ENCODE data around the gene NUDT2. TPM values are rescaled to one million over a fixed set of nuclear protein-coding genes. Genes with fewer than 3 reads are reported as not detected.

NUDT2 gene
- total RNA-seq, 2 experiments from 2014 or later = 35.3 to 38.4 TPM

DNA sequence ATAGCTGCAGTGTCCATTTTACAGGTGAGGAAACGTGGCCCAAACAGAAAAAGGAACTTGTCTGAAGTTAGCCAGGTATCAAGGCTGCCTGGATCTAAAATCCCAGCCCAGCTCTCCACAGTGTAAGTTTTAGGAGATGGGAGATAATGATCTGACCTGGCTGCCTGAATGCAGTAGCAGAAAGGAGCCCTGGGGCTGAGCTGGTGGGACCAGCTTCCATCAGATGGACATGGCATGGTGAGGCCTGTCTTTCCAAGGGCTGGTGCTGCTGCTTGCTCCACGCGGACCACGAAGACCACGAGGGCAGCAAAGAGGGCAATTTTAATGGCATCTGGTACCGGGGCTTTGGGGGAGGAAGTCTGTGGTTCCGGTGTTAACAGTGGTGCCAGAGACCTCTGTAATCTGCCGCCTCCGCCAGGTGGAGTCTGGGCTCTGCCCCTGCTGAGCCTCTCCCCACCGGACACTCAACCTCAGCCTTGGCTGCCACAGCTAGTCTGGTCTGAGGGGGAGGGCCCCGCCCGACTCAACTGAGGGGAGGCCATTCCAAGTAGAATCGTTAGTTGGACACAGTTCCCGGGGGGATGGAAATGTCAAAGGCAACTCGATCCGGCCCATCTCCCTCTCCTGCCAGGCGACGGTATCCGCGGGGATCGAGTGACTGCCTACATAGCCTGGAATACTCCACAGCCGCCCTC lies 46.7 kb downstream of the NUDT2 start:
- ChIA-PET POLR2A (interaction anchor here (1.2 to 2.5 kb wide), 4 partner anchors 40 to 203 kb away, joined by 3 to 10 read pairs (median 6); no protein-coding TSS in a partner anchor), CTCF (interaction anchor here (1.2 to 9.4 kb wide), 5 partner anchors 11 to 303 kb away, joined by 3 to 117 read pairs (median 10); no protein-coding TSS in a partner anchor)
- intact Hi-C loops (cut with micrococcal nuclease) = loop anchor here (5.0 to 10.0 kb wide), 2 partner anchors 119 to 331 kb away; partner anchors contain the start of gene UBAP2
- H3K27ac Mint-ChIP-seq = peak overlapping the region; percentile 82
- no peak for TF ChIP-seq CTCF (IDR thresholded peaks at IDR 0.05)
- H3K9me3 Mint-ChIP-seq = peaks cover 3% of the 10 kb centered on the region
- ATAC-seq = peak; percentile 13
- peak overlapping the region; percentile 87 for H3K4me3 Mint-ChIP-seq
- H3K4me1 Mint-ChIP-seq (ENCODE audit: low read depth) = peaks cover 27% of the 10 kb centered on the region
- H3K27me3 Mint-ChIP-seq = no peaks in the 10 kb centered on the region
- peak; percentile 75 for DNase-seq
- peaks cover 14% of the 10 kb centered on the region for H3K36me3 Mint-ChIP-seq (ENCODE audit: low read depth)

GRCh38 chr9:34376596-34377403 lies 47.4 kb downstream of the NUDT2 start, which contains the start of gene MYORG:
MYORG (minus strand) TSS chr9:34376898; CDS start chr9:34372943, 3,955 bp downstream.
- Mint-ChIP-seq H3K9me3 (no peaks in the 10 kb centered on the region), H3K27ac (peak within 1 kb of the TSS; percentile 82), H3K4me3 (peak within 1 kb of the TSS; percentile 87), H3K27me3 (no peaks in the 10 kb centered on the region), H3K4me1 (ENCODE audit: low read depth) (peaks cover 30% of the 10 kb centered on the region), H3K36me3 (ENCODE audit: low read depth) (peaks cover 9% of the 10 kb centered on the region)
- no peak for TF ChIP-seq CTCF (IDR thresholded peaks at IDR 0.05)
- peak; percentile 99 for DNase-seq
- CTCF ChIA-PET = interaction anchor here (0.6 to 9.4 kb wide), 14 partner anchors 11 to 331 kb away, joined by 3 to 117 read pairs (median 3); partner anchors contain the start of gene RPP25L
- POLR2A ChIA-PET = interaction anchor here (0.7 to 2.5 kb wide), 5 partner anchors 41 to 328 kb away, joined by 3 to 10 read pairs (median 5); partner anchors contain the start of gene UBAP2
- intact Hi-C loops (cut with micrococcal nuclease) = loop anchor here (5.0 to 10.0 kb wide), 2 partner anchors 119 to 332 kb away; partner anchors contain the start of gene UBAP2
- peak; percentile 86 for ATAC-seq

DNA sequence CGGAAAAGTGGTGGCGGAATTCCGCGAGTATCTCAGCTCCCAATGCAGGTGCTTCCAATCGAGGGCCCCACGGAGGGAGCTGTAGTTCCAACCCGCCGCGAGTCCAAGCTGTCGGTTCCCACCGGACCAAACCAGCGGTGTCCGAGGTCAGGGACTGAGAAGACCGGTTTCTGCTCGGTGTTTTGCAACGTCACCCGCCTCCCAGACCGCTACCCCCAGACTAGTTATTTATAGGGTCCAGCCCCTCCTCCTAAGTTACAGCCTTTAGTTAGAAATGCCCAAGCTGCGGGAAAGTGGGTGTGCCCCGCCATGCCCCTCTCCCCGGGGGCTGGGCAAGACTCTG lies 48.0 kb downstream of the NUDT2 start:
- POLR2A ChIA-PET = interaction anchor here (0.7 to 2.5 kb wide), 4 partner anchors 47 to 329 kb away, joined by 3 to 10 read pairs (median 7); partner anchors contain the start of gene UBAP2
- intact Hi-C loops (cut with micrococcal nuclease) = loop anchor here (5.0 to 10.0 kb wide), 2 partner anchors 120 to 333 kb away; partner anchors contain the start of gene UBAP2
- H3K9me3 Mint-ChIP-seq = no peaks in the 10 kb centered on the region
- H3K27me3 Mint-ChIP-seq = no peaks in the 10 kb centered on the region
- peak overlapping the region; percentile 87 for H3K4me3 Mint-ChIP-seq
- peaks cover 6% of the 10 kb centered on the region for H3K36me3 Mint-ChIP-seq (ENCODE audit: low read depth)
- CTCF ChIA-PET = interaction anchor here (0.7 to 9.4 kb wide), 13 partner anchors 11 to 332 kb away, joined by 3 to 117 read pairs (median 3); partner anchors contain the start of gene RPP25L
- ATAC-seq (no peak), DNase-seq (peak; percentile 23)
- H3K27ac Mint-ChIP-seq = no peak overlapping the region
- TF ChIP-seq CTCF (IDR thresholded peaks at IDR 0.05) = no peak
- peaks cover 30% of the 10 kb centered on the region for H3K4me1 Mint-ChIP-seq (ENCODE audit: low read depth)

DNA sequence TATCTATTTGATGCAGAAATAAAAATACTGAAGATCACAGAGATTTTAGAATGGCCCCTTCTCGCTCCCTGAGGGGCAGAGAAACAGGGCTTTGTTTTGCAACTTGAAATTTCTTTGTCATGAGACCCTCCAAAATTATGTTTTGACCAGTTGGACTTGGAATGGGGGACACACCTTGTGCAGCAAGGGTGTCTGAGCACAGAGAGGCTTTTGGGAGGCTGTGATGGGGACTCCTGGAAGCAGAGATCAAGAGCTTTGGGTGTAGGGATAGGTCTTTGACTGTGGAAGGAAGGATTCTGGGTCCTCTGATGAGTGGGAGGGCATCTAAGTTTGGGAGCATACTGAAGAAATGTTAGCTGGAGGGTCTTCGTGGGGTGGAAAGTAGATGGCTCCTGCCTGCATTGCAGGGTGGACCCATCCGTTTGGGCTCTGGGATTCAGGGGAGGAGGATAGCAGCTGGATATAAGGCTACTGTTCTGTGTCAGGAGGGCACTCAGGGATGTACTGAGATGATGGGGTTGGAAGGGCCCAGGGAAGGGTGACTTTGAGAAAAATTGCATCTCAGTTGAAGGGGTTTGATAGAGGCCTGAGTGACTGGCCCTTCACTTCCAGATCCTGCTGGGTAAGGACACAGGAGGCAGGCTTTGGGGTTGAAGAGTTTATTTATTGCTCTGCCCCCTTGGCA lies 49.1 kb downstream of the NUDT2 start:
- no peak overlapping the region for H3K4me3 Mint-ChIP-seq
- no peaks in the 10 kb centered on the region for H3K27me3 Mint-ChIP-seq
- ATAC-seq = no peak
- ChIA-PET POLR2A (interaction anchor here (0.6 to 1.9 kb wide), 4 partner anchors 14 to 90 kb away, joined by 3 to 14 read pairs (median 4); no protein-coding TSS in a partner anchor), CTCF (interaction anchor here (0.7 to 9.4 kb wide), 16 partner anchors 10 to 564 kb away, joined by 3 to 117 read pairs (median 6); no protein-coding TSS in a partner anchor)
- DNase-seq = no peak
- H3K27ac Mint-ChIP-seq = no peak overlapping the region
- H3K9me3 Mint-ChIP-seq = no peaks in the 10 kb centered on the region
- peaks cover 30% of the 10 kb centered on the region for H3K4me1 Mint-ChIP-seq (ENCODE audit: low read depth)
- intact Hi-C loops (cut with micrococcal nuclease) = loop anchor here (1.0 to 10.0 kb wide), 3 partner anchors 50 to 334 kb away; partner anchors contain the start of gene UBAP2
- no peak for TF ChIP-seq CTCF (IDR thresholded peaks at IDR 0.05)
- no peaks in the 10 kb centered on the region for H3K36me3 Mint-ChIP-seq (ENCODE audit: low read depth)

Data from activated CD8-positive, alpha-beta T cell treated with anti-CD3 and anti-CD28 coated beads for 36 hours (primary cell).